Activated naive CD4-positive, alpha-beta T cell treated with anti-CD3 and anti-CD28 coated beads, Interleukin-2, amount 50 U/mL, for 72 hours (primary cell): Measurements from ENCODE around the gene LGALS7B. TPM values are rescaled to one million over a fixed set of nuclear protein-coding genes. Genes with fewer than 3 reads are reported as not detected.
A peak's percentile ranks its signal among the peaks of the same experiment; 100 is the strongest.
"Not testable (repeated sequence)": the region's sequence is repeated elsewhere in the genome, so short reads cannot be mapped to it uniquely, and the experiment has no call there.

ENCODE experiments used
- ATAC-seq, 2 donors: fragments of 150-1000 bp; cut with Tn5 transposase; 2 replicates each; pipeline ENCODE4 v1.10.0; 2021; ENCODE audit warnings: mild to moderate bottlenecking in 2 of 2, moderate library complexity in 2 of 2
- DNase-seq, 2 donors: peaks; one replicate each; pipeline ENCODE4 v3.0.0; 2021 to 2022; ENCODE audit warnings: low spot score in 2 of 2
- H3K27ac Mint-ChIP-seq, 2 donors: one replicate each; pipeline ENCODE4 v1.8.0; 2022; ENCODE audit warnings: mild to moderate bottlenecking in 2 of 2, mixed read lengths in 2 of 2
- H3K36me3 Mint-ChIP-seq, 2 donors: one replicate each; pipeline ENCODE4 v1.8.0; 2022; ENCODE audit warnings: mixed read lengths in 2 of 2
- H3K9me3 Mint-ChIP-seq, 2 donors: one replicate each; pipeline ENCODE4 v1.8.0; 2022; ENCODE audit warnings: mixed read lengths in 2 of 2
- total RNA-seq, 2 donors: library from RNA; stranded (reverse); gene quantifications; one replicate each; pipeline ENCODE4 v1.2.3, GENCODE V29; 2022

The LGALS7B gene
- total RNA-seq, 2 donors from 2014 or later = not detected

DNA sequence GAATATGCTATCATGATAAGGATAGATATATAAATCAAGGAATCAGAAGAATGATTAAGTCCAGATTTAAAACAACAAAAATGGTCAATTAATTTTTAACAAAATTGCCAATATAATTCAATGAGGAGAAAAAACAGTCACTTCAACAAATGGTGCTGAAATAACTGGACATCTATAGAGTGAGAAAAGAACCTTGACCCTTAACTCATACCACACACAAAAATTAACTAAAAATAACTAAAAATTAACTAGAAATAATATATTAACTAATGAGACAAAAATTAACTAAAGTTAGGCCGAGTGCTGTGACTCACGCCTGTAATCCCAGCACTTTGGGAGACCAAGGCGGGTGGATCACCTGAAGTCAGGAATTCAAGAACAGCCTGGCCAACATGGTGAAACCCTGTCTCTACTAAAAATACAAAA lies 25.2 kb upstream of the LGALS7B start:
- DNase-seq (no peak), ATAC-seq (no peak)
- H3K9me3 Mint-ChIP-seq = no peaks in the 10 kb centered on the region
- H3K36me3 Mint-ChIP-seq = no peaks in the 10 kb centered on the region
- H3K27ac Mint-ChIP-seq = no peak overlapping the region

DNA sequence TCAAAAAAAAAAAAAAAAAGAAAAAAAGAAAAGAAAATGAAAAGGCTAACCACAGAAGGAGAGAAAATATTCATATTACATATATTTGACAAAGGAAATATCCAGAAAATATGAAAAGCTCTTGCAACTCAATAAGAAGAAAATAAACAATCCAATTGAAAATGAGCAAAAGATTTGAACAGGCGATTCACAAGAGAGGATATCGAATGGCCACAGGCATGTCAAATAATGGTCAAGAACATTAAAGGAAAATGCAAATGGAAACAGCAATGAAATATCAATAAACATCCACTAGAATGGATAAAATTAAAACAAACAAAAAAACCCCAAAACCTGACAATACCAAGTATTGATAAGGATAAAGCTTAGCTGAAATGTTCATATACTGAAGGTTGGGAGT lies 23.8 kb upstream of the LGALS7B start:
- H3K9me3 Mint-ChIP-seq = no peaks in the 10 kb centered on the region
- ATAC-seq = no peak
- DNase-seq = no peak
- no peak overlapping the region for H3K27ac Mint-ChIP-seq
- no peaks in the 10 kb centered on the region for H3K36me3 Mint-ChIP-seq

DNA sequence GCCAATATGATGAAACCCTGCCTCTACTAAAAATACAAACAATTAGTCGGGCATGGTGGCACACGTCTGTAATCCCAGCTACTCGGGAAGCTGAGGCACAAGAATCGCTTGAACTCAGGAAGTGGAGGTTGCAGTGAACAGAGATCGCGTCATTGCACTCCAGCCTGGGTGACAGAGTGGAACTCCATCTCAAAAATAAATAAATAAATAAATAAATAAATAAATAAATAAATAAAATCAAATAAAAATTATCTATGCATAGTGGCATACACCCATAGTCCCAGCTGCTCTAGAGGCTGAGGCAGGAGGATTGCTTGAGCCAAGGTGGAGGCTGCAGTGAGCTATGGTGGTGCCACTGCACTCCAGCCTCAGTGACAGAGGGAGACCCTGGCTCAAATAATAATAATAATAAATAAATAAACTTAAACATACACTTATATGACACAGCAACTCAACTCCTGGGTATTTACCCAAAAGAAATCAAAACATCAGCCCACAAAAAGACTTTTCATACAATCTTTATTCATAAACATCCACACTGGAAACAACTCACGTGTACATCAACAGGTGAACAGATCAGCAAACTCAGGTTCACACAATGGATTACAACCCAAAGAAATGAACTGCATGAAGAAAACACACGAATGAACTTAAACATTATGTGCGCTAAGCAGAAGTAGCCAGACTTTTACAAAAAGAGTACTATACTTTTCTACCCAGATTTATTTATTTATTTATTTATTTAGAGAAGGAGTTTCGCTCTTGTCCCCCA lies 22.5 kb upstream of the LGALS7B start:
- ATAC-seq (no peak), DNase-seq (no peak)
- Mint-ChIP-seq H3K36me3 (no peaks in the 10 kb centered on the region), H3K27ac (no peak overlapping the region), H3K9me3 (no peaks in the 10 kb centered on the region)

DNA sequence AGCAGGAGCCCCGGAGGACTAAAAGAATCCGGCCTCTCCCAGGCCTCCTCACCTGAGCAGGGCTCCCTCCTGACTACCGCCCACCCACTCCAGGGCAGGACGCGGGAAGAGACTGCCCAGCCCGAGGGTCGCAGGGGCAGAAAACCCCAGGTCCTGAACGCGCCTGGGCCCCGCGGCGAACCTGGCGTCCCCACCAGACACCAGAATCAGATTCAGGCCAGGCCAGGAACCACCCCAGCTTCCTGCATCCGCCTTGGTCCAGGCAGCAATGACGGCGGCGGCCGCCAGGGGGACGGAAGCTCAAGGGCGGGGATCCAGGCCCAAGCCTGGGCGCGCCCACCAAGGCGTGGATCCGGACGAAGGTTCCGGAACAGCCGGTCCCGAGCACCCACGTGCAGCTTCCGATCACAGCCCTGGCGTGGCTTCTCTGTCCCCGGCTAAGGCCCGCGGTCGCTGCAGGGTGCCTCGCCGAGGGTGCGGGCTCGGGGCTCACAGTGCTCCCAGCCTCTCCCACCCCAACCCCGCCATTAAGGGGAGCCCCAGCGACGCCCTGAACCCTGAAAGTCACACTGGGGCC lies 19.3 kb upstream of the LGALS7B start:
- peak; percentile 85 to 95 for DNase-seq
- ATAC-seq = peak; percentile 75 to 80
- no peaks in the 10 kb centered on the region for H3K36me3 Mint-ChIP-seq
- H3K9me3 Mint-ChIP-seq = no peaks in the 10 kb centered on the region
- peak overlapping the region in 1 of 2 donors; percentile 85 for H3K27ac Mint-ChIP-seq

DNA sequence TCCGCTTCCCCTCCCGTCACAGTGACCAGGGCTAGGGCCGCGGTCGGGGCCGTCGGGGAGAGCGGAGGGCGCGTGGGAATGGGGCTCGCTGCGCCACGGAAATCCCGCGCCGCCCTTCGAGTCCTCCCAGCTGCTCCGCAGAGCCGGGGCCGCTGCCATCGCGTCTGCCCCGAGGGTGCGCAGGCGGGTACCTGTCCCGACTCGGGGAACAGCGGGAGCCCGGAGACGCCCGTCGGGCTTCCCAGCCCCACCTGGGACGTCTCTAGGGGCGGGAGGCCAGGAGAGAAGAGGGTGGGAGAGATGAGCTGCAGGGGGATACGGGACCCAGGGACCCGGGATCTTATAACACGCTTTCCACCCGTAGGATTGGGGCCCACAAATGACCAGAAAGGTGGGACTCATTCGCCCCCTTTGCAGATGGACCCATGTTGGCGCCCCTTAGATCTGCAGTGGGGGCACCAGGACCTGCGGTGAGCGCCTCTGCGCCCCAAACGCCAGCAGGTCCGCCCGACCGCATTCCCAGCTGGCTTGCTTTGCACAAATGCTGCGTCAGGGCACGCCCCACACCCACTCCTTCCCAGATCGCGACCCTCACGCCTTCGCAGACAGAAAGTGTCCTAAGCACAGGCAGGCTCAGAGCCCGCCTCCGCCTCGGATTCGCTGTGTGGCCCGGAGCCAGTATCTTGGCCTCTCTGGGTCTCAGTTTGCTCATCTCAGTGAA lies 18.6 kb upstream of the LGALS7B start:
- not testable (repeated sequence) for H3K9me3 Mint-ChIP-seq, H3K36me3 Mint-ChIP-seq, DNase-seq, H3K27ac Mint-ChIP-seq
- ATAC-seq = peak; percentile 15 to 21

DNA sequence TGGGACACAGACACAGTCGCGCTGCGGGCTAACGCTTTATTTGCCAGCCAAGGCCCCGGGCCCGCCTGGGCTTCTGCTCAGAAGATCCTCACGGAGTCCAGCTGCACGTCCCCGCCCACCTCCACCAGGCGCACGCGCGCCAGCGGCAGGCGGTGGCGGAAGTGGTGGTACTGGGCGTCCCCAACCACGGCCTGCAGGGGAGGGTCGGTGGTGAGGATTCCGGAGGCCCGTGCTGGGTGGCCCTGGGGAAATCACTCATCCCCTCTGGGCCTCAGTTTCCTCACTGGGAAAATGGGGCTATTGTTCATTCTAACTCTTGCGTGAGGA lies 18.1 kb upstream of the LGALS7B start:
- peak; percentile 91 to 93 for ATAC-seq
- DNase-seq, H3K36me3 Mint-ChIP-seq, H3K9me3 Mint-ChIP-seq, H3K27ac Mint-ChIP-seq: not testable (repeated sequence)

DNA sequence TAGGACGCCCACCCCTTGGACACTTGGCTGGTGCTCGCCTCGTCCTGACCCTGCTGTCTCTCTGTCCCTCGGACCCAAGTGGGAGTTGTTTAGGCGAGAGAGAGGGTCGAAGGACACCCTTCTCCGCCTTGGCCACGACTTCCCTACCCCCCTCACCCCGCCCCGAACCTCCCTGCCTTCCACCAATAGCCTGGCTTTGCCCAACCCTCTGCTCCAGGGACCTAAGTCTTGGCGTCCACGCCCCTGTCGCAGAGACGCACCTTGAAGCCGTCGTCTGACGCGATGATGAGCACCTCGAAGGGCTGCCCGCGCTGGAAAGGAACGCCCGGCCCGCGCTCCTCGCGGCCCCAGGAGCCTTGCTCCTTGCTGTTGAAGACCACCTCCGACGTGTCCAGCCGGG lies 17.4 kb upstream of the LGALS7B start:
- not testable (repeated sequence) for H3K27ac Mint-ChIP-seq, H3K9me3 Mint-ChIP-seq, H3K36me3 Mint-ChIP-seq, ATAC-seq, DNase-seq

DNA sequence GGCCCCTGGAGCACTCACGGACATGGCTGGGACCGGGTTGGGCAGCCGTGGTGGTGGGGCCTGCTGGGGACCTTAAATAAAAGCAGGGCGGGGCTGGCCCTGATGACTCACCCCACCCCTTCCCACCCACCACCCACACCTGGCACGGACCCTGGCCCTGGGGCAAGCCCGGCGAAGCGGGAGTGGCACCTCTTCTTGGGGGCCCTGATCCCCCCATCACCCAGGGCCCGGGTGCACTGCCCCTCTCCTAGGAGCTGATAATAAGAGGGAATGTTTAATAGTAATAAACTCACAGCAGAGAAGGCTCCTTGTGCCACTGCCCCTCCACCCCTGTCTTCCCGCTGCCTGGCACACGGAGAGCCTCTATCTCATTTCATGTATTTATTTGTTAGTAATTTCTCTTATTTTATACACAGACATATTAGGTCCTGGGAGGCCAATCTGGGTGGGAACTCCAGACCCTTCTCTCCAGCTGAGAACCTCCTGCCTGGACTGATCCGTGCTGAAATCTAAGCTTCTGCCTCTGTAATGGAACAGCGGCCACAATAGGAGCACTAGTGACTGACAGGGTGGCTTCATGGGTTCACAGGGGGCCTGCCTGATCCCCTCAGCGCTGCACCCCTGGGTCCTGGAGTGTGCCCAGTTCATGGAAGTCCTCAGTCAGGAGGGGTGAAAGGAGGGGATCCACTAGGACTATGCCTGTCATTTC lies 15.4 kb upstream of the LGALS7B start, which contains the start of gene LGALS7:
Gene LGALS7 (minus strand): TSS at position 49 of the 709 bp plus-strand sequence. CDS start 25 bp downstream, at position 24.
- DNase-seq = no peak
- H3K9me3 Mint-ChIP-seq = no peaks in the 10 kb centered on the region
- H3K36me3 Mint-ChIP-seq = no peaks in the 10 kb centered on the region
- H3K27ac Mint-ChIP-seq = peak within 1 kb of the TSS in 1 of 2 donors; percentile 22
- no peak for ATAC-seq

DNA sequence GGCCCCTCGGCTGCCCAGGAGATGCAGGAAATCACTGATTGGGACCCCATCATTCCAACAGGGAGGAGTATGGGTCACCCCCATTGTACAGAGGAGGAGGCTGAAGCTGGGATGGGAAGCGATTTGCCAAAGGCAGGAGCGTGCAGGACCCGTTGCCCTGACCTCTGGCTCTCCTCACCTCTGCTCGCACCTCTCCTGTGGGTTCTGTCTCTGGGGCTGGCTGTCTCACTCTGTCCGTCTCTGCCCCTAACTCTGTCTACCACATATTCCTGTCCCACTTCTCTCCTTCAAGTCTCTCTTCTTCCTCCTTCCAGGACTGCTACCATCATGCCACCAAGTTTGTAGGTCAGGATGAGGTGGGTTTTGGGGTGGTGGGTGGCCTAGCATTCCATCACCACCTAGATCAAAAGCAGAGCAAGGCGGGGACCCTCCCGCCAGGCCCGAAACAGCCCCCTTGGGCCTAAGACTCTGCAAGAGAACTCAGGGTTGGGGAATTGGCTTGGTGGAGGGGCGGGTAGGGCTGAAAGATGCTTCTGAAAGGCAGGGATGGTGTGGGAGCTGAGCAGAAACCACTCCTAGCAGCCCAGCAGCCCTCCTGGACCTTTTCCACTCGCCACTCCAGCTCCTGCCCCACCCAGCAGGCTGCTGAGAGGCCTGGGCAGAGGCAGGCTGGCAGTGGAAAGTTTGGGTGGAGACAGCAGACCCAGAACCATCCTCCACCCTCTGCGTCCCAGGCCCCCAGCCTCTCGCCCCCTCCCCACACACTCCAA lies 14.6 kb upstream of the LGALS7B start:
- ATAC-seq = no peak
- DNase-seq = no peak
- Mint-ChIP-seq H3K27ac (peak overlapping the region in 1 of 2 donors; percentile 22), H3K36me3 (no peaks in the 10 kb centered on the region), H3K9me3 (no peaks in the 10 kb centered on the region)

DNA sequence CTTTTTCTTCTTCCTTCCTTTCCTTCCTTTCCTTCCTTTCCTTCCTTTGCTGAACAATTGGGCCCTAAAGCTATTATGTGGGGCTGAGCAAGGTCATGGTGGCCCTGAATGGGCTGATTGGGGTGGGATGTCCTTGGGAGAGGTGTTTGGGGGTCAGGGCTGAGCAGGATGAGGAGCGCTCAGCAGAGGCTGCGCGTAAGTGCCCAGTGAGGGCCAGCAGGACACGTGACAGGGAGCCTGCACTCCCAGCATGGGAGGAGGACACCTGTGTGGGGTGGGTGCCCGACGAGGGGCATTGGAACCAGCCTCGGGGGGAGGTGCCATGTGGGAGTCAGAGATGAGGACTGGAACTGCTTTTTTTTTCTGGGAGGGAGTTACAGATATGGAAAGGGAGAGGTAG lies 10.3 kb upstream of the LGALS7B start:
- H3K9me3 Mint-ChIP-seq = no peaks in the 10 kb centered on the region
- ATAC-seq (no peak), DNase-seq (no peak)
- H3K36me3 Mint-ChIP-seq = no peaks in the 10 kb centered on the region
- peak overlapping the region in 1 of 2 donors; percentile 15 for H3K27ac Mint-ChIP-seq

DNA sequence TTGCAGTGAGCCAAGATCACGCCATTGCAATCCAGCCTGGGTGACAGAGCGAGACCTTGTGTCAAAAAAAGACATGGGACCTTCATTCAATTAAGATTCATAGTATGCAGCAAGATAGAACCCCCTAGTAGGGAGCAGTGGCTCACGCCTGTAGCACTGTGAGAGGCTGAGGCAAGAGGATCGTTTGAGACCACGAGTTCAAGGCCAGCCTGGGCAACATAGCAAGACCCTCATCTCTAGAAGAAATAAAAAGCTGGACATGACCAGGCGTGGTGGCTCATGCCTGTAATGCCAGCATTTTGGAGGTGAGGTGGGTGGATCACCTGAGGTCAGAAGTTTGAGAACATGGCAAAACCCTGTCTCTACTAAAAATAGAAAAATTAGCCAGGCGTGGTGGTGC lies 8.6 kb upstream of the LGALS7B start:
- DNase-seq = no peak
- ATAC-seq = no peak
- no peaks in the 10 kb centered on the region for H3K36me3 Mint-ChIP-seq
- no peak overlapping the region for H3K27ac Mint-ChIP-seq
- H3K9me3 Mint-ChIP-seq = no peaks in the 10 kb centered on the region

DNA sequence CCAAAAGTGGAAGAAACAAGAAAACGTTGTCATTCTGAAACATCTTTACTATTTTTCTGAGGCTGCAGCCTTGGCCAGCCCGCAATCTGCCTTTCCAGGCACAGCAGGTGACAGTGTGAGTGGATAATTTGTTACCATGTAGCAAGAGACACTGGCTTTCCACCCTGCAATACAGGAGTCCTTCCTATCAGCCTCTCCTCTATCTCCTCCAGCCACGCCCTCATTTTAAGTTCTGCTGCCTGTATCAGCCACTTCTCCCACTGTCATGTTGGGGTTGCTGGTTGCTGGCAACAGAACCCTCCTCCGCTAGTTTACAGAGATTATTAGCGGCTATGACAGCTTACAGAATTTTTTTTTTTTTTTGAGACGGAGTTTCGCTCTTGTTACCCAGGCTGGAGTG lies 7.9 kb upstream of the LGALS7B start:
- no peak for ATAC-seq
- H3K36me3 Mint-ChIP-seq = no peaks in the 10 kb centered on the region
- DNase-seq = no peak
- no peak overlapping the region for H3K27ac Mint-ChIP-seq
- H3K9me3 Mint-ChIP-seq = no peaks in the 10 kb centered on the region

DNA sequence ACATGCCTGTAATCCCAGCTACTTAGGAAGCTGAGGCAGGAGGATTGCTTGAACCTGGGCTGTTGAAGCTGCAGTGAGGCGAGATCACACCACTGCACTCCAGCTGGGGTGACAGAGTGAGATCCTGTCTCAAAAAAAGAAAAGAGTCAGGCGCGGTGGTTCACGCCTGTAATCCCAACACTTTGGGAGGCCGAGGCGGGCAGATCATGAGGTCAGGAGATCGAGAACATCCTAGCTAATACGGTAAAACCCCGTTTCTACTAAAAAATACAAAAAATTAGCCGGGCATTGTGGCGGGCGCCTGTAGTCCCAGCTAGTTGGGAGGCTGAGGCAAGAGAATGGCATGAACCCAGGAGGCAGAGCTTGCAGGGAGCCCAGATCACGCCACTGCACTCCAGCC lies 6.8 kb upstream of the LGALS7B start:
- DNase-seq, H3K27ac Mint-ChIP-seq, ATAC-seq, H3K36me3 Mint-ChIP-seq, H3K9me3 Mint-ChIP-seq: not testable (repeated sequence)

DNA sequence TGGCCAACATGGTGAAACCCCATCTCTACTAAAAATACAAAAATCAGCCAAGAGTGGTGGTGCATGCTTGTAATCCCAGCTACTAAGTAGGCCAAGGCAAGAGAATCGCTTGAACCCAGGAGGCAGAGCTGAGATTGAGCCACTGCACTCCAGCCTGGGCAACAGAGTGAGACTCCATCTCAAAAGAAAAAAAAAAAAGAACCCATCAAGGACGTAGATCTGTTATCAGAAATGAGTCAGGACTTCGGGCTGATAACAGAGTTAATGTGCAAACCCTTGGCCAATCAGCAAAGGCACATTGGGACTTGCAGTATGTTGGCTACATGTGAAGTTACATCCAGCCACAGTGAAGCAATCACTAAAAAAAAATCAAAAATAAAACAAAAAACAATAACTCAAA lies 4.8 kb upstream of the LGALS7B start:
- DNase-seq = no peak
- no peak overlapping the region for H3K27ac Mint-ChIP-seq
- ATAC-seq = no peak
- H3K9me3 Mint-ChIP-seq = no peaks in the 10 kb centered on the region
- H3K36me3 Mint-ChIP-seq = no peaks in the 10 kb centered on the region

DNA sequence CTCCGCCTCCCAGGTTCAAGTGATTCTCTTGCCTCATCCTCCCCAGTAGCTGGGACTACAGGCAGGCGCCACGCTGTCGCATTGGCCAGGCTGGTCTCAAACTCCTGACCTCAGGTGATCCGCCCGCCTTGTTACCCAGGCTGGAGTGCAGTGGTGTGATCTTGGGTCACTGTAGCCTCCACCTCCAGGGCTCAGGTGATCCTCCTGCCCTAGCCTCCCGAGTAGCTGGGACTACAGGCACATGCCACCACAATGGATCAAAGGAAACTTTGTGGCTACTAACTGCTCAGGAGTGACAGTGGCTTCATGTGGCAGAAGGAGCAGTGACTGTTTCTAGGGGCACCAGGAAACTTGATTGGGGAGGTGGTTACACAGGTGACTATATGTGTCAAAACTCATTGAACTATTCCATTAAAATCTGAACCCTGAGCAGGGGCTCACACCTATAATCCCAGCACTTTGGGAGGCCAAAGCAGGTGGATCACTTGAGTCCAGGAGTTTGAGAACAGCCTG lies 3.8 kb upstream of the LGALS7B start:
- DNase-seq (no peak), ATAC-seq (no peak)
- no peaks in the 10 kb centered on the region for H3K36me3 Mint-ChIP-seq
- H3K27ac Mint-ChIP-seq = no peak overlapping the region
- H3K9me3 Mint-ChIP-seq = no peaks in the 10 kb centered on the region

DNA sequence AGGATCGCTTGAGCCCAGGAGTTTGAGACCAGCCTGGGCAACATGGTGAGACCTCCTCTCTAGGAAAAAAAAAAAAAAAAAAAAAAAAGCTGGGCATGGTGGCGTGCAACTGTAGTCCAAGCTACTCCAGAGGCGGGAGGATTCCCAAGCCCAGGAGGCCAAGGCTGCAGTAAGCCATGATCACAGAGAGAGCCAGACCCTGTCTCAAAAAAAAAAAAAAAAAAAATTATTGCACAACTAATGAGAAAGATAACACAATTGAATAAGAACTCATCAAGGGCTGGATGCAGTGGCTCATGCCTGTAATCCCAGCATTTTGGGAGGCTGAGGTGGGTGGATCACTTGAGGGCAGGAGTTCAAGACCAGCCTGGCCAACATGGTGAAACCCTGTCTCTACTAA lies 2.9 kb upstream of the LGALS7B start:
- H3K27ac Mint-ChIP-seq = peak overlapping the region in 1 of 2 donors; percentile 61
- DNase-seq, H3K9me3 Mint-ChIP-seq, H3K36me3 Mint-ChIP-seq, ATAC-seq: not testable (repeated sequence)
